ENCODE measurements around the gene FGFBP2. TPM values are rescaled to one million over a fixed set of nuclear protein-coding genes. Genes with fewer than 3 reads are reported as not detected.

Gene FGFBP2
- total RNA-seq, 1 donor from 2014 or later = not detected

- no peak for TF ChIP-seq CTCF (IDR thresholded peaks at IDR 0.05)
- Mint-ChIP-seq H3K27me3 (ENCODE audit: unreplicated experiment) (no peaks in the 10 kb centered on the region), H3K4me3 (ENCODE audit: unreplicated experiment) (no peak overlapping the region), H3K9me3 (ENCODE audit: unreplicated experiment) (no peaks in the 10 kb centered on the region), H3K4me1 (ENCODE audit: unreplicated experiment) (no peaks in the 10 kb centered on the region), H3K36me3 (ENCODE audit: unreplicated experiment) (no peaks in the 10 kb centered on the region), H3K27ac (ENCODE audit: unreplicated experiment) (no peak overlapping the region)
- DNase-seq (ENCODE audit: extremely low spot score, unreplicated experiment) = no peak
Measured at GRCh38 chr4:15931451-15932210, 31.3 kb downstream of the FGFBP2 start.

- no peak for TF ChIP-seq CTCF (IDR thresholded peaks at IDR 0.05)
- Mint-ChIP-seq H3K4me3 (ENCODE audit: unreplicated experiment) (no peak overlapping the region), H3K27ac (ENCODE audit: unreplicated experiment) (no peak overlapping the region), H3K4me1 (ENCODE audit: unreplicated experiment) (no peaks in the 10 kb centered on the region), H3K27me3 (ENCODE audit: unreplicated experiment) (no peaks in the 10 kb centered on the region), H3K9me3 (ENCODE audit: unreplicated experiment) (no peaks in the 10 kb centered on the region), H3K36me3 (ENCODE audit: unreplicated experiment) (no peaks in the 10 kb centered on the region)
- no peak for DNase-seq (ENCODE audit: extremely low spot score, unreplicated experiment)
Measured at GRCh38 chr4:15930314-15930713, 32.7 kb downstream of the FGFBP2 start.

- H3K27ac Mint-ChIP-seq (ENCODE audit: unreplicated experiment) = no peak overlapping the region
Measured at GRCh38 chr4:15929540-15929939, 33.4 kb downstream of the FGFBP2 start.

GRCh38 chr4:15928883-15929282, 34.1 kb downstream of the FGFBP2 start:
- Mint-ChIP-seq H3K27ac (ENCODE audit: unreplicated experiment) (no peak overlapping the region), H3K4me3 (ENCODE audit: unreplicated experiment) (no peak overlapping the region)
- DNase-seq (ENCODE audit: extremely low spot score, unreplicated experiment) = no peak

More at GRCh38 chr4:15929540-15929939, 33.4 kb downstream of the FGFBP2 start:
- H3K9me3 Mint-ChIP-seq (ENCODE audit: unreplicated experiment) = no peaks in the 10 kb centered on the region
- DNase-seq (ENCODE audit: extremely low spot score, unreplicated experiment) = no peak
- H3K4me3 Mint-ChIP-seq (ENCODE audit: unreplicated experiment) = no peak overlapping the region
- no peaks in the 10 kb centered on the region for H3K27me3 Mint-ChIP-seq (ENCODE audit: unreplicated experiment)
- H3K4me1 Mint-ChIP-seq (ENCODE audit: unreplicated experiment) = no peaks in the 10 kb centered on the region
- H3K36me3 Mint-ChIP-seq (ENCODE audit: unreplicated experiment) = no peaks in the 10 kb centered on the region
- no peak for TF ChIP-seq CTCF (IDR thresholded peaks at IDR 0.05)

More at GRCh38 chr4:15928883-15929282, 34.1 kb downstream of the FGFBP2 start:
- H3K4me1 Mint-ChIP-seq (ENCODE audit: unreplicated experiment) = no peaks in the 10 kb centered on the region
- H3K27me3 Mint-ChIP-seq (ENCODE audit: unreplicated experiment) = no peaks in the 10 kb centered on the region
- H3K36me3 Mint-ChIP-seq (ENCODE audit: unreplicated experiment) = no peaks in the 10 kb centered on the region
- H3K9me3 Mint-ChIP-seq (ENCODE audit: unreplicated experiment) = no peaks in the 10 kb centered on the region
- no peak for TF ChIP-seq CTCF (IDR thresholded peaks at IDR 0.05)

Measured in osteocyte (in vitro differentiated cells).